SK-N-SH treated with all-trans-retinoic acid at 6 μM for 48 hours (cell line): ENCODE measurements around the gene RAD23A.

ENCODE experiments used
- ATAC-seq: fragments of 200-7000 bp; cut with Tn5 transposase; 3 replicates; pipeline ENCODE4 v1.9.1; 2020; ENCODE audit warnings: mild to moderate bottlenecking, moderate library complexity
- ARNTL ChIP-seq: fragments of 450-650 bp; formaldehyde crosslinking; IDR thresholded peaks from 2 replicates; pipeline ENCODE4 v1.5.0; 2020; ENCODE audit warnings: low read depth, mild to moderate bottlenecking, moderate library complexity, borderline replicate concordance
- BACH2 ChIP-seq: fragments of 250-450 bp; sonication (Bioruptor Pico); IDR thresholded peaks from 2 replicates; pipeline ENCODE4 v1.9.0; 2021; ENCODE audit warnings: mild to moderate bottlenecking, borderline replicate concordance
- CREB5 ChIP-seq: fragments of 250-450 bp; sonication (Bioruptor Pico); IDR thresholded peaks from 2 replicates; pipeline ENCODE4 v1.5.1; 2020; ENCODE audit warnings: low read depth, mild to moderate bottlenecking, moderate library complexity
- CSDC2 ChIP-seq: fragments of 250-450 bp; sonication (Bioruptor Pico); IDR thresholded peaks from 2 replicates; pipeline ENCODE4 v1.5.0; 2020; ENCODE audit warnings: mild to moderate bottlenecking, moderate library complexity
- ESRRG ChIP-seq: fragments of 250-450 bp; sonication (Bioruptor Pico); IDR thresholded peaks from 2 replicates; pipeline ENCODE4 v1.6.1; 2021; ENCODE audit warnings: mild to moderate bottlenecking
- GLIS3 ChIP-seq: fragments of 250-450 bp; sonication (Bioruptor Pico); IDR thresholded peaks from 2 replicates; pipeline ENCODE4 v1.5.0; 2020; ENCODE audit warnings: mild to moderate bottlenecking, moderate library complexity
- ISL1 ChIP-seq: fragments of 250-450 bp; sonication (Bioruptor Pico); IDR thresholded peaks from 2 replicates; pipeline ENCODE4 v2.1.2; 2022; ENCODE audit warnings: mild to moderate bottlenecking, moderate library complexity
- OSR1 ChIP-seq: fragments of 250-450 bp; sonication (Bioruptor Pico); IDR thresholded peaks from 2 replicates; pipeline ENCODE4 v1.8.0; 2022; ENCODE audit warnings: moderate library complexity, mild to moderate bottlenecking, inconsistent platforms
- PPARA ChIP-seq: fragments of 250-450 bp; sonication (Bioruptor Pico); IDR thresholded peaks from 2 replicates; pipeline ENCODE4 v1.5.0; 2020; ENCODE audit warnings: mild to moderate bottlenecking, borderline replicate concordance
- RARB ChIP-seq: fragments of 250-450 bp; sonication (Bioruptor Pico); IDR thresholded peaks from 2 replicates; pipeline ENCODE4 v1.8.0; 2021; ENCODE audit warnings: mild to moderate bottlenecking, moderate library complexity
- SNAI2 ChIP-seq: fragments of 250-450 bp; sonication (Bioruptor Pico); IDR thresholded peaks from 2 replicates; pipeline ENCODE4 v1.5.0; 2020; ENCODE audit warnings: mild to moderate bottlenecking, moderate library complexity
- TOX ChIP-seq: fragments of 250-450 bp; sonication (Bioruptor Pico); IDR thresholded peaks from 2 replicates; pipeline ENCODE4 v1.8.0; 2021; ENCODE audit warnings: mild to moderate bottlenecking, moderate library complexity, borderline replicate concordance
- ZC3H10 ChIP-seq: fragments of 250-450 bp; sonication (Bioruptor Pico); IDR thresholded peaks from 2 replicates; pipeline ENCODE4 v1.5.1; 2021; ENCODE audit warnings: mild to moderate bottlenecking, moderate library complexity
- ZFP3 ChIP-seq: fragments of 250-450 bp; sonication (Bioruptor Pico); IDR thresholded peaks from 2 replicates; pipeline ENCODE4 v1.5.0; 2020; ENCODE audit warnings: mild to moderate bottlenecking, moderate library complexity
- ZFP30 ChIP-seq: fragments of 450-650 bp; formaldehyde crosslinking; IDR thresholded peaks from 2 replicates; pipeline ENCODE4 v1.5.0; 2022; ENCODE audit warnings: mild to moderate bottlenecking, moderate library complexity
- ZNF565 ChIP-seq: fragments of 450-650 bp; formaldehyde crosslinking; conservative IDR thresholded peaks from 2 replicates; pipeline ENCODE4 v1.5.0; 2020; ENCODE audit warnings: low read depth, mild to moderate bottlenecking, moderate library complexity
- ZNF70 ChIP-seq: fragments of 450-650 bp; formaldehyde crosslinking; IDR thresholded peaks from 2 replicates; pipeline ENCODE4 v1.5.0; 2020; ENCODE audit warnings: mild to moderate bottlenecking, moderate library complexity
- ZNF8 ChIP-seq: fragments of 450-650 bp; formaldehyde crosslinking; IDR thresholded peaks from 2 replicates; pipeline ENCODE4 v1.5.0; 2020; ENCODE audit warnings: mild to moderate bottlenecking, moderate library complexity
- TF ChIP-seq, protein P1 (sequence below): fragments of 250-450 bp; sonication (Bioruptor Pico); IDR thresholded peaks from 2 replicates; pipeline ENCODE4 v1.8.0; 2021; ENCODE audit warnings: low read depth, mild to moderate bottlenecking, moderate library complexity, borderline replicate concordance
- TF ChIP-seq, protein P2 (sequence below): fragments of 250-450 bp; sonication (Bioruptor Pico); IDR thresholded peaks from 2 replicates; pipeline ENCODE4 v1.5.0; 2020; ENCODE audit warnings: mild to moderate bottlenecking, moderate library complexity
- TF ChIP-seq, protein P3 (sequence below): fragments of 250-450 bp; sonication (Bioruptor Pico); IDR thresholded peaks from 2 replicates; pipeline ENCODE4 v1.8.0; 2020; ENCODE audit warnings: mild to moderate bottlenecking, moderate library complexity, borderline replicate concordance
- TF ChIP-seq, protein P4 (sequence below): fragments of 250-450 bp; sonication (Bioruptor Pico); IDR thresholded peaks from 2 replicates; pipeline ENCODE4 v1.5.1; 2021; ENCODE audit warnings: mild to moderate bottlenecking, moderate library complexity

Gene RAD23A

GRCh38 chr19:12983091-12983490 is 37.4 kb downstream of the RAD23A start:
- no peak for ATAC-seq
- TF ChIP-seq TOX: no peak
- TF ChIP-seq ISL1 (CRISPR knock-in tag): no peak
- TF ChIP-seq ZNF70 (CRISPR knock-in tag): no peak
- TF ChIP-seq, protein P1, sequence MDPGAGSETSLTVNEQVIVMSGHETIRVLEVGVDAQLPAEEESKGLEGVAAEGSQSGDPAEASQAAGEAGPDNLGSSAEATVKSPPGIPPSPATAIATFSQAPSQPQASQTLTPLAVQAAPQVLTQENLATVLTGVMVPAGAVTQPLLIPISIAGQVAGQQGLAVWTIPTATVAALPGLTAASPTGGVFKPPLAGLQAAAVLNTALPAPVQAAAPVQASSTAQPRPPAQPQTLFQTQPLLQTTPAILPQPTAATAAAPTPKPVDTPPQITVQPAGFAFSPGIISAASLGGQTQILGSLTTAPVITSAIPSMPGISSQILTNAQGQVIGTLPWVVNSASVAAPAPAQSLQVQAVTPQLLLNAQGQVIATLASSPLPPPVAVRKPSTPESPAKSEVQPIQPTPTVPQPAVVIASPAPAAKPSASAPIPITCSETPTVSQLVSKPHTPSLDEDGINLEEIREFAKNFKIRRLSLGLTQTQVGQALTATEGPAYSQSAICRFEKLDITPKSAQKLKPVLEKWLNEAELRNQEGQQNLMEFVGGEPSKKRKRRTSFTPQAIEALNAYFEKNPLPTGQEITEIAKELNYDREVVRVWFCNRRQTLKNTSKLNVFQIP (CRISPR knock-in tag): no peak
- TF ChIP-seq BACH2 (CRISPR knock-in tag): no peak
- no peak for TF ChIP-seq OSR1 (CRISPR knock-in tag)
- TF ChIP-seq ARNTL: no peak
- TF ChIP-seq, protein P2, sequence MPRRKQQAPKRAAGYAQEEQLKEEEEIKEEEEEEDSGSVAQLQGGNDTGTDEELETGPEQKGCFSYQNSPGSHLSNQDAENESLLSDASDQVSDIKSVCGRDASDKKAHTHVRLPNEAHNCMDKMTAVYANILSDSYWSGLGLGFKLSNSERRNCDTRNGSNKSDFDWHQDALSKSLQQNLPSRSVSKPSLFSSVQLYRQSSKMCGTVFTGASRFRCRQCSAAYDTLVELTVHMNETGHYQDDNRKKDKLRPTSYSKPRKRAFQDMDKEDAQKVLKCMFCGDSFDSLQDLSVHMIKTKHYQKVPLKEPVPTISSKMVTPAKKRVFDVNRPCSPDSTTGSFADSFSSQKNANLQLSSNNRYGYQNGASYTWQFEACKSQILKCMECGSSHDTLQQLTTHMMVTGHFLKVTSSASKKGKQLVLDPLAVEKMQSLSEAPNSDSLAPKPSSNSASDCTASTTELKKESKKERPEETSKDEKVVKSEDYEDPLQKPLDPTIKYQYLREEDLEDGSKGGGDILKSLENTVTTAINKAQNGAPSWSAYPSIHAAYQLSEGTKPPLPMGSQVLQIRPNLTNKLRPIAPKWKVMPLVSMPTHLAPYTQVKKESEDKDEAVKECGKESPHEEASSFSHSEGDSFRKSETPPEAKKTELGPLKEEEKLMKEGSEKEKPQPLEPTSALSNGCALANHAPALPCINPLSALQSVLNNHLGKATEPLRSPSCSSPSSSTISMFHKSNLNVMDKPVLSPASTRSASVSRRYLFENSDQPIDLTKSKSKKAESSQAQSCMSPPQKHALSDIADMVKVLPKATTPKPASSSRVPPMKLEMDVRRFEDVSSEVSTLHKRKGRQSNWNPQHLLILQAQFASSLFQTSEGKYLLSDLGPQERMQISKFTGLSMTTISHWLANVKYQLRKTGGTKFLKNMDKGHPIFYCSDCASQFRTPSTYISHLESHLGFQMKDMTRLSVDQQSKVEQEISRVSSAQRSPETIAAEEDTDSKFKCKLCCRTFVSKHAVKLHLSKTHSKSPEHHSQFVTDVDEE (CRISPR knock-in tag): no peak
- no peak for TF ChIP-seq CREB5 (CRISPR knock-in tag)
- TF ChIP-seq CSDC2 (CRISPR knock-in tag): no peak
- TF ChIP-seq, protein P3, sequence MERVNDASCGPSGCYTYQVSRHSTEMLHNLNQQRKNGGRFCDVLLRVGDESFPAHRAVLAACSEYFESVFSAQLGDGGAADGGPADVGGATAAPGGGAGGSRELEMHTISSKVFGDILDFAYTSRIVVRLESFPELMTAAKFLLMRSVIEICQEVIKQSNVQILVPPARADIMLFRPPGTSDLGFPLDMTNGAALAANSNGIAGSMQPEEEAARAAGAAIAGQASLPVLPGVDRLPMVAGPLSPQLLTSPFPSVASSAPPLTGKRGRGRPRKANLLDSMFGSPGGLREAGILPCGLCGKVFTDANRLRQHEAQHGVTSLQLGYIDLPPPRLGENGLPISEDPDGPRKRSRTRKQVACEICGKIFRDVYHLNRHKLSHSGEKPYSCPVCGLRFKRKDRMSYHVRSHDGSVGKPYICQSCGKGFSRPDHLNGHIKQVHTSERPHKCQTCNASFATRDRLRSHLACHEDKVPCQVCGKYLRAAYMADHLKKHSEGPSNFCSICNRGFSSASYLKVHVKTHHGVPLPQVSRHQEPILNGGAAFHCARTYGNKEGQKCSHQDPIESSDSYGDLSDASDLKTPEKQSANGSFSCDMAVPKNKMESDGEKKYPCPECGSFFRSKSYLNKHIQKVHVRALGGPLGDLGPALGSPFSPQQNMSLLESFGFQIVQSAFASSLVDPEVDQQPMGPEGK (CRISPR knock-in tag): no peak
- no peak for TF ChIP-seq ZFP3 (CRISPR knock-in tag)
- no peak for TF ChIP-seq GLIS3 (CRISPR knock-in tag)

DNA sequence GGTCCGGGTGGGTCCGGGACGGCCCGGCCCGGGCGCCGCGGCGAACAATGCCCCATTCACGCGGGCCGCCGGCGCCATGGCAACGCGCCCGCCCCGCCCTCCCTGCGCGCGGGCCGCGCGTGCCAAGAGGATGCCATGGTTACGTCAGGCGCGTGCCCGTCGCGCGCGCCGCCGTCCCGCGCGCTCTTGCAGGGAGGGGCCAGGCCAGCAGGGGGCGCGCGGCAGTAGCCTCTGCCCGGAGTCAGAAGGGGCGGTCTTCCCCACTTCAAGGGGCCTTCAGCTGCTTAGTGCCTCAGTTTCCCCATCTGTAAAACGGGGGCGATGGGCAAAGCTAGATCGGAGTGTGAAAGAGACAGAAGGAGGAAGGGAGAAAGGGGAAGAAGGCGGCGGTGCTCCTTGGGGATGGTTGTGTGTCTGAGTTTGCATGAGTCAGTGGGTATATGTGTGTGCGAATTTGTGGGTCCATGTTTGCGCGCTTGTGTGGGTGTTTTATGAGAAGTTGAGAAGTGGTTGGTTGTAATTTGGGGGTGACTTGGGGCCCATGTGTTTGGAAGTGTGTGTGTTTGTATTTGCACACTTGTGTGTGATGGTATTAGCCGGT is 38.0 kb downstream of the RAD23A start:
- ATAC-seq: peak; percentile 80
- TF ChIP-seq TOX (no peak), ZNF8 (CRISPR knock-in tag) (no peak), ZC3H10 (CRISPR knock-in tag) (peak; percentile 65), CREB5 (CRISPR knock-in tag) (no peak), ISL1 (CRISPR knock-in tag) (no peak), RARB (CRISPR knock-in tag) (no peak), ZFP30 (0 out of 2 replicates have a peak, but pooled peaks have one; percentile 30), OSR1 (CRISPR knock-in tag) (peak; percentile 54; the same call in 1 of the 2 replicates), PPARA (CRISPR knock-in tag) (peak; percentile 89; the same call in 1 of the 2 replicates), ESRRG (CRISPR knock-in tag) (no peak), ZNF70 (CRISPR knock-in tag) (0 out of 2 replicates have a peak, but pooled peaks have one; percentile 56), CSDC2 (CRISPR knock-in tag) (peak; percentile 96), GLIS3 (CRISPR knock-in tag) (no peak), ZNF565 (peak; percentile 95), ARNTL (peak; percentile 67; the same call in 1 of the 2 replicates), SNAI2 (peak; percentile 98), BACH2 (CRISPR knock-in tag) (peak; percentile 79; the same call in 1 of the 2 replicates), ZFP3 (CRISPR knock-in tag) (peak; percentile 81; the same call in 1 of the 2 replicates)
- TF ChIP-seq, protein P4, sequence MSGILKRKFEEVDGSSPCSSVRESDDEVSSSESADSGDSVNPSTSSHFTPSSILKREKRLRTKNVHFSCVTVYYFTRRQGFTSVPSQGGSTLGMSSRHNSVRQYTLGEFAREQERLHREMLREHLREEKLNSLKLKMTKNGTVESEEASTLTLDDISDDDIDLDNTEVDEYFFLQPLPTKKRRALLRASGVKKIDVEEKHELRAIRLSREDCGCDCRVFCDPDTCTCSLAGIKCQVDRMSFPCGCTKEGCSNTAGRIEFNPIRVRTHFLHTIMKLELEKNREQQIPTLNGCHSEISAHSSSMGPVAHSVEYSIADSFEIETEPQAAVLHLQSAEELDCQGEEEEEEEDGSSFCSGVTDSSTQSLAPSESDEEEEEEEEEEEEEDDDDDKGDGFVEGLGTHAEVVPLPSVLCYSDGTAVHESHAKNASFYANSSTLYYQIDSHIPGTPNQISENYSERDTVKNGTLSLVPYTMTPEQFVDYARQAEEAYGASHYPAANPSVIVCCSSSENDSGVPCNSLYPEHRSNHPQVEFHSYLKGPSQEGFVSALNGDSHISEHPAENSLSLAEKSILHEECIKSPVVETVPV (CRISPR knock-in tag): no peak
- TF ChIP-seq, protein P2 (CRISPR knock-in tag): peak; percentile 97
- TF ChIP-seq, protein P3 (CRISPR knock-in tag): no peak
